HG03460 (cell line): ENCODE results near the gene CREG1.

Source experiments
- ATAC-seq: cut with Tn5 transposase; IDR thresholded peaks from one replicate; pipeline ENCODE4 v1.9.1; 2021; ENCODE audit not compliant: unreplicated experiment

The CREG1 gene

GRCh38 chr1:167509587-167509986 is 44.0 kb downstream of the CREG1 start:
- no peak for ATAC-seq

- ATAC-seq = no peak
Observed at GRCh38 chr1:167507719-167508118, 45.8 kb downstream of the CREG1 start.

DNA sequence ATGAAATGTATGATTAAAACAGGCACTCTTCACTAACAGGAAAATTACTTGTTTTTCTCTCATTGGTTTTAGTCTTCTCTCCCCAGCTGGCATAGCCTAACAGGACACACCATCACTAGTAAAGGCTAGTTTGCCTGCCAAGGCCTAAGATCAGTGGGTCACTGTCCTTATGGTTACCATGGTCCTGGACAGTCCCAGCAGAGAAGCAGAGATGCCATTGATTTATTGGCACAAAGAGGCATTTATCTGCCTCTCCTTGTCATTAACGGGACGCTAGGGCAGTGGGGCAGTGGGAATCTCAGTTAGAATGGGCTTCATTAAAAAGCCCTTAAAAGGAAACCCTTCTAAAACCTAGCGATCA is 49.1 kb downstream of the CREG1 start:
- ATAC-seq = no peak

DNA sequence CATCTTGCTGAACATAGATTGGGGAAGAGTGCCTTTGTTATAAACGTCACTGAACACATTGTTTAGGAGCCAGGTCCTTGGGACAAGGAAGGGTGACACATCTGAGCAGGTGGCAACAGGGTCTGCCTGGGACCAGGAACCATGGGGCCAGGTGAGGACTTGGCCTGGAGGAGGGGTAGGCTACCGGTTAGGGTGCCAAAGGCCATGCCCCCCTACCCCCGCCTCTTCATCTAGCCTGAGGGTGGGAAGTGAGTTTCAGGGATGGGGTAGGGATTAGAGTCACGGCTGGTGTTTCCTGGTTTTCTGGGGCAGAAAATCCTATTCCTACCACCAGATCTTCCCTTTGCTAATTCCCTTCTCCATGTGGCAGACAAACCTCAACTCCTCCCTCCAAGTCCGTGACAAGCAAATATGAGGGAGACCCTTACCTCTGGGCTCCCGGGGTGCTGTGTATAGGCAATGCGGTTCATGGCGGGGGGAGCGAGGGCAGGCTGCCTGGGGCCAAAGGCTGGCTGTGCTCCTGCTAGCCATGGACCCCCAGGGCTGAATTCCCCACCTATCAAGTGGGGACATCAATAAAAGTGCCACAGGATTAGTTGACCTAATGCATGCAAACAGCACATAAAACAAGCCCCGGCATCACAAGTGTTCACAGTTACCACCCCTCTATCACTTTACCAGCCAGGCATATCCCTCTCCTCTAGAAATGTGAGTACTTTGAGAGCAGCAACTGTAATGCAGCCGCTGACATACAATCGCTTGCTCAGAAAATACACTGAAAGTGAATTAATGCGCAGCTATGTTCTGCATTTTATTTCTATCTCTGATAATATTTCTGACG is 49.7 kb downstream of the CREG1 start:
- ATAC-seq = no peak

DNA sequence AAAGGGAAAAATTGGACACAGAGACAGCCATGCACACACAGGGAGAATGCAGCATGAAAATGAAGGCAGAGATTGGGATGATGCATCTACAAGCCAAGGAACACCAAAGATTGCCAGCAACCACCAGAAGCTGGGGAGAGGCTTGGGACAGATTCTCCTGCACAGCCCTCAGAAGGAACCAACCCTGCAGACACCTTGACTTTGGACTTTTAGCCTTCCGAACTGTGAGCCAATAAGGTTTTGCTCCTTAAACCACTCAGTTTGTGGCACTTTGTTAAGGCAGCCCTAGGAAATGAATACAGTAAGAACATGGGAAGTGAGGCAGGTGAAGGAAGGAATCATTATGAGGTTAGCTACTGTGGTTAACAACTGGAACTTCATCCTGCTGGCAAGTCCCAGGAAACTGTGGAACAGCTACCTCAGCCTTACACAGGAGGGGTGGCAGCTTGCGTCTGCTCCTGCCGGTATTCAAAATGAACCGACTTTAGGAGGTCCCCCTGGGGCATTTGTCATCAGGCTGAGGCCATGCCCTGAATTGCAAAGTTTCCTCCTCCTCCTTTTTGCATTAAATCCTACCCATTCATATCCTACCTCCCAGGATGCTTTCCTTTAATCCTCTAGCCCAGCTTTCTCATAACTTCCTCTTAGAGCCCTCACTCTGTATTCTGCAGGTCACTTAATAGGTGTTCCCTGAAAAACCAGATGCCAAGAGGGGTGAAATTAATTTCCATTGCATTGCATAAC is 50.7 kb downstream of the CREG1 start:
- ATAC-seq = no peak

DNA sequence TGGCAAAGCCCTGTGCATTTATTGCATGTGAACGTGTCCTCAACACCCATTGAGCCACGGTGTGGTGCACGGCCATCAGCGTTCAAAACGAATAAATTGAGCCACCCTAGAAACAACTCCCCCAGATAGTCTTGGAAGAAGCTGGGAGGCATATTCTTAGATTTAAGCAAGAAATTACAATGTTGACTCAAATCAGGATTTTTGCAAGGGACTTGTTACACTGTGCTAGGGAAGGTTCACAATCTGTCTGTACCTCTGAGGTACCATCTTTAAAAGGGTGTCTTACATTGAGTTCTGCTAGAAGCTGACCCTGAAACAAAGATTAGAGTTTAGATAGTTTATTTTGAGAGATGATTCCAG is 51.4 kb downstream of the CREG1 start:
- ATAC-seq = no peak

- no peak for ATAC-seq
Observed at GRCh38 chr1:167501515-167502191, 51.9 kb downstream of the CREG1 start.

DNA sequence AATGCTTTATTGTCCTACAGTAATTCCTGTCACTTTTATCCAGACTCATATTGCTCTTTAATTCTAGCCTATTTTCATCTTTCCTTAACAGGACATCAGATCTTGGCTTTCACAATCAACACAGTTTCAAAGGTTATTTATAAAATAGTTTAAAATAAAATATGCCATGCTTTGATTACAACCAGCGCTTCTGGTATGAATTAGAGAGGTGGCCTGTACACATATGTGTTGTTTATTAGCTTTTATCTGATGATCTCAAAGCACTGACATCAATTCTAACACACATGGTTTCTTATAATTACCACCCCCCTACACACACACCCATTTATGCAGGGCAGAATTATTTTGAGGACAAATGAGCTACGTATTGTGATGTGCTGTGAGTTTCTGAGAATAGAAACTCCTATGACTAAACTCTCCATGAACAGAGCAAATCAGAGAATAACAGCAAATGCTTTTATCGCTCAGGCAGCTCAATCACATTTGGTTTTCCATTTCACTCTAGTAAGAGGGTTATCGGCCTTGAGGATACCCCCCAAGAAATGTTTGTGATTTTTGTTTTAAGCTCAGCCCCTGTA is 53.2 kb downstream of the CREG1 start:
- ATAC-seq = no peak

DNA sequence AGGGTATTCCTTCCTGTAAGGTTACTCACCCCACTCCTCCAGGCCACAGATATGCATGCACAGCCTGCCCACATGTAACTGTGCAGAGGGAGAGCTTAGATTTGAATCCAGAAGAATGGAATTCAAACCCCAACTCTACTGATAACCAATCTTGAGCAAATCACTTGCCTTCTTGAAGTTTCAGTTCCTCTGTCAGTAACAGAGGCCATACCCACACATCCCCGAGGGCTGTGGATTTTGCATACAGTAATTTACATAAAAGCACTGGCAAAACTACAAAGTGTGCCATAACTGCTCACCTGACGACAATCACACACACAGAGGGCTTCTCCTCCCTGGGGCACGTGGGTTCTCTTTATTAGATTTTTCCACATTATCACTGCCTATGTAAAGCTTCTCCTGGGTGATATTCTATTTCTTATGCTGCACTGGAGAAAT is 53.9 kb downstream of the CREG1 start:
- ATAC-seq = peak; percentile 97

- peak; percentile 11 for ATAC-seq
Observed at GRCh38 chr1:167499106-167499505, 54.5 kb downstream of the CREG1 start.

- ATAC-seq = no peak
Observed at GRCh38 chr1:167496797-167497619, 56.6 kb downstream of the CREG1 start.

GRCh38 chr1:167493372-167493771 is 60.2 kb downstream of the CREG1 start:
- ATAC-seq = no peak

DNA sequence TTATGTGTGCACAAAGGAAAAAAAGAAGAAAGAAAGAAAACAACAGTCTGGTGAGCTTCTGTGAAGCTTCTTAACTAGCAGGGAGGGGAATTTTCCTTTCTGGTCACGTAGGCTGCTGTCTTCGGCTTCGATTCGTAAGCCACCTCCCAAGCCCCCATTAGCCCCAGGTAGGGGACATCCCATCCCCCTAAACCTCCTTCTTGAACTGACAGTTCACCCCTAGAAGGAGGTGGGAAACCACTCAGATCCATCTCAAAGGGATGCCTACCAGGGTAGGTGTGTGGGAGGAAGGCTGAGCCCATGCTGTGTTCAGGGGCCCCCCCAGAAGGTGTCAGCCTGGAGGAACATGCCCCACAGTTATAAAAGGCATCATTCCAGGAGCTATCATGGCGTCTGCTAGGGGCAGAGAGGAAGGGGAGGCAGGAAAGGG is 61.1 kb downstream of the CREG1 start:
- no peak for ATAC-seq

GRCh38 chr1:167491586-167492461 is 61.7 kb downstream of the CREG1 start:
- no peak for ATAC-seq
